Measurements from ENCODE around the gene GEMIN7. TPM values are rescaled to one million over a fixed set of nuclear protein-coding genes. Genes with fewer than 3 reads are reported as not detected.
A peak's percentile ranks its signal among the peaks of the same experiment; 100 is the strongest.
"Not testable (repeated sequence)": the region's sequence is repeated elsewhere in the genome, so short reads cannot be mapped to it uniquely, and the experiment has no call there.

The GEMIN7 gene
- total RNA-seq, 1 donor from 2014 or later = 39.4 TPM

DNA sequence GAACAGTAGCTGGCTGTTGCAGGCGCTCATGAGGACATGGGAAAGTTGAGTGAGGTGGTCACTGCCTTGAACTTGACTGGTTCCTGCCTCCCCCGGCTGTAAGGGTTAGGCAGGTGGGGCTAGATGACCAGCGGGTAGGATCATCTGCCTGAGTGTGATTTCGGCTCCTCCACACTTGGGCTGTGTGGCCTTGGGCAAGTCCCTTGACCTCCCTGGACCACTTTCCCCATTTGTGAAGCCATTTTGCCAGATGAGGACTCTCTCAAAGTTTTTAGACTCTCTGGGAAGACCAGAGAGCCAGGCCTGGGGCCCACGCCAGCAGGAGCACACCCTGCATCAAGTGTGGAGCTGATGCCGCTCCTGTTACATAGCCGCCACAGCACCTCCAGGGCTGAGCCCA is 23.4 kb downstream of the GEMIN7 start:
- no peaks in the 10 kb centered on the region for H3K27me3 Mint-ChIP-seq
- H3K36me3 Mint-ChIP-seq (ENCODE audit: insufficient read depth) = no peaks in the 10 kb centered on the region
- no peak for DNase-seq (ENCODE audit: low spot score, unreplicated experiment)
- no peak overlapping the region for H3K27ac Mint-ChIP-seq
- peaks cover 40% of the 10 kb centered on the region for H3K4me1 Mint-ChIP-seq (ENCODE audit: low read depth)
- no peaks in the 10 kb centered on the region for H3K9me3 Mint-ChIP-seq (ENCODE audit: low read depth)
- TF ChIP-seq, protein P1, sequence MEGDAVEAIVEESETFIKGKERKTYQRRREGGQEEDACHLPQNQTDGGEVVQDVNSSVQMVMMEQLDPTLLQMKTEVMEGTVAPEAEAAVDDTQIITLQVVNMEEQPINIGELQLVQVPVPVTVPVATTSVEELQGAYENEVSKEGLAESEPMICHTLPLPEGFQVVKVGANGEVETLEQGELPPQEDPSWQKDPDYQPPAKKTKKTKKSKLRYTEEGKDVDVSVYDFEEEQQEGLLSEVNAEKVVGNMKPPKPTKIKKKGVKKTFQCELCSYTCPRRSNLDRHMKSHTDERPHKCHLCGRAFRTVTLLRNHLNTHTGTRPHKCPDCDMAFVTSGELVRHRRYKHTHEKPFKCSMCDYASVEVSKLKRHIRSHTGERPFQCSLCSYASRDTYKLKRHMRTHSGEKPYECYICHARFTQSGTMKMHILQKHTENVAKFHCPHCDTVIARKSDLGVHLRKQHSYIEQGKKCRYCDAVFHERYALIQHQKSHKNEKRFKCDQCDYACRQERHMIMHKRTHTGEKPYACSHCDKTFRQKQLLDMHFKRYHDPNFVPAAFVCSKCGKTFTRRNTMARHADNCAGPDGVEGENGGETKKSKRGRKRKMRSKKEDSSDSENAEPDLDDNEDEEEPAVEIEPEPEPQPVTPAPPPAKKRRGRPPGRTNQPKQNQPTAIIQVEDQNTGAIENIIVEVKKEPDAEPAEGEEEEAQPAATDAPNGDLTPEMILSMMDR (IDR thresholded peaks at IDR 0.05; ENCODE audit: unreplicated experiment) = no peak
- H3K4me3 Mint-ChIP-seq (ENCODE audit: low read depth) = no peak overlapping the region

DNA sequence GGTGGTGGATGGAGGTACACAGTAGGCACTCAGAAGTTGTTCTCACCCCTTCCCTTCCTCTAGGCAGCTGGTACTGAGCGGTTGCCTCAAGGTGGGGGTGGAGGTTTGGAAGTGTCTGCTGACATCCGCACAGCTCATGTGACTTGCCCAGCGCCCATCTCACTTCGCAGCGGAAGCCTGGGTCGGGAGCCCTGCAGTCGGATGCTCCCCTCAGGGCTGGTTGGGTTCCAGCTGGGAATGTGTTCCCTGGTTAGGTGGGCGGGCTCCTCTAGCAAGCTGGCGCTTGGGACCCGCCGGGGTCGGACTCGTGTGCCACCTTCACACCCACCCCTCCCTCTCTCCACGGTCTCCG is 24.1 kb downstream of the GEMIN7 start:
- TF ChIP-seq, protein P1 (IDR thresholded peaks at IDR 0.05; ENCODE audit: unreplicated experiment) = no peak
- DNase-seq (ENCODE audit: low spot score, unreplicated experiment) = no peak
- Mint-ChIP-seq H3K9me3 (ENCODE audit: low read depth) (no peaks in the 10 kb centered on the region), H3K4me1 (ENCODE audit: low read depth) (peaks cover 35% of the 10 kb centered on the region), H3K27me3 (no peaks in the 10 kb centered on the region), H3K27ac (no peak overlapping the region), H3K4me3 (ENCODE audit: low read depth) (no peak overlapping the region), H3K36me3 (ENCODE audit: insufficient read depth) (no peaks in the 10 kb centered on the region)

DNA sequence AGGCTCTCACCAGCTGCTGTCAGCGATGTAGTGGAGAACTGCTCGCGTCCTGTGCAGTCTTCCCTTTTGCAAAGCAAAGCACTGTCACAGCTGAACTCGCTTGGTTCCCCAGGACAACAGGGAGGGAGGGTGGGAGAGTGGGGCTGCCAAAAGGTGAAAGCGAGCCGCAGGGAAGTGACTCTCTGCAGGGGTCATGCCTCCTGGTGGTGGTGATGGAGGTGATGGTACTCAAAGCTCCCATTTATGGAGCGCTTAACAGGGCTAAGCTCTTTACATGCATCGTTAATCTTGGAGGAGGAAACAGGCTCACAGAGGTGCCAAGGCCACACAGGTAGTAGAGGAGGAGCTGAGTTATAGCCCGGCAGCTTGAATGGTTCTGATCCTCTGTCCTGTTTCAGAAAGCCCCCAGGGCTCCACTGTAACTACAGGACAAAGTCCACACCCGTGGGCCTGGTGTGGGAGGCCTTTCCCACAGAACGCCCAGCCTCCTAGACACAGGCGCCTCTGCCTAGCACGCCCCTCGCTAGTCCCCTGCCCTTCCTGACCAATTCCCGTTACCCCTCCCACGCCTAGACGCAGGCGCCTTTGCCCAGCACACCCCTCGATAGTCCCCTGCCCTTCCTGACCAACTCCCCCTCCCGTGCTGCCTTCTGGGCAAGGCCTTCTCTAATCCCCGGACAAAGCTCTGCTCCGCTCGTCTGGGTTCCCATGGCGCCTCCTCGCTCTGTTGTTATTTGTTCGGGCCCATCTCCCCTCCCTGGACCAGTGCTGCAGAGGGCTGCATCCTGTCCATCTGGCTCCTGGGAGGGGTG is 24.7 kb downstream of the GEMIN7 start:
- TF ChIP-seq, protein P1 (IDR thresholded peaks at IDR 0.05; ENCODE audit: unreplicated experiment) = peak; percentile 38
- Mint-ChIP-seq H3K9me3 (ENCODE audit: low read depth) (no peaks in the 10 kb centered on the region), H3K27me3 (no peaks in the 10 kb centered on the region), H3K27ac (peak overlapping the region; percentile 90), H3K4me3 (ENCODE audit: low read depth) (no peak overlapping the region), H3K36me3 (ENCODE audit: insufficient read depth) (no peaks in the 10 kb centered on the region), H3K4me1 (ENCODE audit: low read depth) (peaks cover 33% of the 10 kb centered on the region)
- no peak for DNase-seq (ENCODE audit: low spot score, unreplicated experiment)

DNA sequence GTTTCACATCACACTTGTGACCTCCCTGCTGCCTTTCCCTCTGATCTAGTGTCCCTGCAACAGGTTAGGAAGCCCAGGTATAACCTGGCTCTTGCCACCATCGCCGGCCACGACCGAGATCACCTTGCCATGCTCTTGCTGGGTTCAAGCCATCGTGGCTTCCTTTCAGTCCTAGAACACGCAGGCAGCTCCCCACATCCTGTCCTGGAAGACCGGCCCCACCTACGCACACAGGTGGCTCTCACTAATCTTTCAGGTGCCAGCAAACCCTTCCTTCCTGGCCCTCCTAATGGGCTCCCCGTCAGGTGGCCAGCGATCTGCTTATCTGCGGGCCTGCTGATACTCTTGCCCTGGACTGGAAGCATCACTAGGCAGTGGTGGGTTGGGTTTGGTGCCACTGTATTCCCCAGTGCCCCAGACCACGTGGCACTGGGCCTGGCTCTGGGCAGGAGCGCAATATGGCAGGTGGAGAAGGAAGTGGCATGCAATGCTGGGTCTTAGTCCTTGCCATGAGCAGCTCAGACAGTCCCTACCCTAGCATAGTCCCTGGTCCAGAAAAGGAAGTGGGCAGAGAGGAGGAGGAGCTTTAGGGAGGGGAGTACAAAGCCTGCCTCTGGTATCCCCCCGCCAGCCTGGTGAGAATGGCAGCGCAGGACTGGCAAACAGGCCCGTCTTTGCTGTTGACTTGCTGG is 25.7 kb downstream of the GEMIN7 start:
- TF ChIP-seq, protein P1 (IDR thresholded peaks at IDR 0.05; ENCODE audit: unreplicated experiment) = no peak
- H3K27ac Mint-ChIP-seq = peak overlapping the region; percentile 90
- no peak for DNase-seq (ENCODE audit: low spot score, unreplicated experiment)
- no peaks in the 10 kb centered on the region for H3K27me3 Mint-ChIP-seq
- no peaks in the 10 kb centered on the region for H3K36me3 Mint-ChIP-seq (ENCODE audit: insufficient read depth)
- no peak overlapping the region for H3K4me3 Mint-ChIP-seq (ENCODE audit: low read depth)
- H3K4me1 Mint-ChIP-seq (ENCODE audit: low read depth) = peaks cover 27% of the 10 kb centered on the region
- H3K9me3 Mint-ChIP-seq (ENCODE audit: low read depth) = no peaks in the 10 kb centered on the region

DNA sequence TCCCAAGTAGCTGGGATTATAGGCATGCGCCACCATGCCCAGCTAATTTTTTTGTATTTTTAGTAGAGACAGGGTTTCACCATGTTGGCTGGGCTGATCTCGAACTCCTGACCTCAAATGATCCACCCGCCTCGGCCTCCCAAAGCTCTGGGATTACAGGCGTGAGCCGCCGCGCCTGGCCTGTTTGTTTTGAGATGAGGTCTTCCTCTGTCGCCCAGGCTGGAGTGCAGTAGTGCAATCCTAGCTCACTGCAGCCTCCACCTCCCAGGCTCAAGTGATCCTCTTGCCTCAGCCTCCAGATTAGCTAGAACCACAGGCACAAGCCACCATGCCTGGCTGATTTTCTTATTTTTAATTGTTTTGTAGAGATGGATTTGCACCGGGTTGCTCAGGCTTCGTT is 27.3 kb downstream of the GEMIN7 start:
- H3K9me3 Mint-ChIP-seq (ENCODE audit: low read depth); H3K4me3 Mint-ChIP-seq (ENCODE audit: low read depth); H3K36me3 Mint-ChIP-seq (ENCODE audit: insufficient read depth); H3K27ac Mint-ChIP-seq; DNase-seq (ENCODE audit: low spot score, unreplicated experiment); H3K27me3 Mint-ChIP-seq: not testable (repeated sequence)
- peaks cover 24% of the 10 kb centered on the region for H3K4me1 Mint-ChIP-seq (ENCODE audit: low read depth)
